Vagina (tissue), 2 donors: ENCODE data around the gene ZNF117. TPM values are rescaled to one million over a fixed set of nuclear protein-coding genes. Genes with fewer than 3 reads are reported as not detected.
"Not testable (repeated sequence)": the region's sequence is repeated elsewhere in the genome, so short reads cannot be mapped to it uniquely, and the experiment has no call there.

Experiments
- DNase-seq, 2 donors: peaks; one replicate each; pipeline ENCODE4 v3.0.0-alpha.2; 2017; ENCODE audit errors: extremely low spot score in 2 of 2
- H3K27ac ChIP-seq: fragments of 200-600 bp; sonication (generic); one replicate; pipeline ENCODE4 v1.5.1; 2019
- H3K27me3 ChIP-seq: fragments of 200-600 bp; sonication (generic); one replicate; pipeline ENCODE4 v1.5.1; 2019
- H3K36me3 ChIP-seq, 2 donors: fragments of 200-600 bp; sonication (generic); one replicate each; pipeline ENCODE4 v1.5.1; 2017 to 2019
- H3K4me1 ChIP-seq: fragments of 200-600 bp; sonication (generic); one replicate; pipeline ENCODE4 v1.5.1; 2019
- H3K4me3 ChIP-seq, 2 donors: fragments of 200-600 bp; sonication (generic); 1 replicate in 1 of 2; 2 replicates in 1 of 2; pipeline ENCODE4 v1.5.1; 2016 to 2019
- H3K9me3 ChIP-seq: fragments of 200-600 bp; sonication (generic); one replicate; pipeline ENCODE4 v1.5.1; 2019
- POLR2A ChIP-seq, 2 donors: fragments of 450-650 bp; IDR thresholded peaks; one replicate each; pipeline ENCODE4 v1.6.1; 2017; ENCODE audit warnings: antibody characterized with exemption in 2 of 2, mild to moderate bottlenecking in 2 of 2, moderate library complexity in 2 of 2
- POLR2AphosphoS5 ChIP-seq, 2 donors: sonication (generic); formaldehyde crosslinking; IDR thresholded peaks; one replicate each; pipeline ENCODE4 v1.9.0; 2017; ENCODE audit warnings: antibody characterized with exemption in 2 of 2, mild to moderate bottlenecking in 2 of 2, low read depth in 1 of 2; ENCODE audit not compliant: insufficient read depth in 1 of 2
- intact Hi-C: fragments of 100-400 bp; cut with DNase I; formaldehyde crosslinking; loops from one replicate; pipeline ENCODE4 v1.15.1; 2023
- total RNA-seq: library from RNA; depleted of rRNA; stranded (reverse); fragments of >200 nt; gene quantifications from one replicate; pipeline ENCODE4 v1.2.3, GENCODE V29; 2016
- TF ChIP-seq, protein P1 (sequence below), 3 experiments: fragments of 450-650 bp in 2 of 3; fragments of 200-600 bp in 1 of 3; sonication (generic) in 1 of 3; IDR thresholded peaks; one replicate each; pipeline ENCODE4 v1.5.1; 2017 to 2019; ENCODE audit warnings: antibody characterized with exemption in 3 of 3, mild to moderate bottlenecking in 2 of 3, moderate library complexity in 2 of 3

Gene ZNF117
- total RNA-seq, 1 donor from 2014 or later = 18.2 TPM

GRCh38 chr7:65007036-65007435, 16.2 kb upstream of the ZNF117 start:
- peak overlapping the region; percentile 54 to 81 for H3K4me3 ChIP-seq
- intact Hi-C loops = not testable (repeated sequence)

GRCh38 chr7:65006094-65006992, 15.5 kb upstream of the ZNF117 start, which contains the start of gene ERV3-1:
TSS of gene ERV3-1 (minus strand) at chr7:65006687. CDS start at chr7:64993026, 13,661 bp downstream.
- H3K4me3 ChIP-seq = peak within 1 kb of the TSS; percentile 54 to 81
- peak within 1 kb of the TSS; percentile 75 for H3K27ac ChIP-seq
- no peaks in the 10 kb centered on the region for H3K27me3 ChIP-seq
- DNase-seq = peak; percentile 97 to 98
- H3K9me3 ChIP-seq = no peaks in the 10 kb centered on the region
- peaks cover 0 to 3% of the 10 kb centered on the region in 2 donors for H3K36me3 ChIP-seq
- peaks cover 45% of the 10 kb centered on the region for H3K4me1 ChIP-seq
- peak in 1 of 2 donors; percentile 89 for TF ChIP-seq POLR2A (IDR thresholded peaks at IDR 0.05)
- TF ChIP-seq POLR2AphosphoS5 (IDR thresholded peaks at IDR 0.05; ENCODE audit: insufficient read depth in 1 of 2, low read depth in 1 of 2) = peak; percentile 78 to 97
- TF ChIP-seq, protein P1, sequence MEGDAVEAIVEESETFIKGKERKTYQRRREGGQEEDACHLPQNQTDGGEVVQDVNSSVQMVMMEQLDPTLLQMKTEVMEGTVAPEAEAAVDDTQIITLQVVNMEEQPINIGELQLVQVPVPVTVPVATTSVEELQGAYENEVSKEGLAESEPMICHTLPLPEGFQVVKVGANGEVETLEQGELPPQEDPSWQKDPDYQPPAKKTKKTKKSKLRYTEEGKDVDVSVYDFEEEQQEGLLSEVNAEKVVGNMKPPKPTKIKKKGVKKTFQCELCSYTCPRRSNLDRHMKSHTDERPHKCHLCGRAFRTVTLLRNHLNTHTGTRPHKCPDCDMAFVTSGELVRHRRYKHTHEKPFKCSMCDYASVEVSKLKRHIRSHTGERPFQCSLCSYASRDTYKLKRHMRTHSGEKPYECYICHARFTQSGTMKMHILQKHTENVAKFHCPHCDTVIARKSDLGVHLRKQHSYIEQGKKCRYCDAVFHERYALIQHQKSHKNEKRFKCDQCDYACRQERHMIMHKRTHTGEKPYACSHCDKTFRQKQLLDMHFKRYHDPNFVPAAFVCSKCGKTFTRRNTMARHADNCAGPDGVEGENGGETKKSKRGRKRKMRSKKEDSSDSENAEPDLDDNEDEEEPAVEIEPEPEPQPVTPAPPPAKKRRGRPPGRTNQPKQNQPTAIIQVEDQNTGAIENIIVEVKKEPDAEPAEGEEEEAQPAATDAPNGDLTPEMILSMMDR (IDR thresholded peaks at IDR 0.05) = no peak
- intact Hi-C loops = no loop called here

More at GRCh38 chr7:65007036-65007435, 16.2 kb upstream of the ZNF117 start:
- not testable (repeated sequence) for H3K36me3 ChIP-seq, H3K27me3 ChIP-seq, H3K9me3 ChIP-seq, DNase-seq
- peak overlapping the region; percentile 75 for H3K27ac ChIP-seq
- peaks cover 43% of the 10 kb centered on the region for H3K4me1 ChIP-seq

DNA sequence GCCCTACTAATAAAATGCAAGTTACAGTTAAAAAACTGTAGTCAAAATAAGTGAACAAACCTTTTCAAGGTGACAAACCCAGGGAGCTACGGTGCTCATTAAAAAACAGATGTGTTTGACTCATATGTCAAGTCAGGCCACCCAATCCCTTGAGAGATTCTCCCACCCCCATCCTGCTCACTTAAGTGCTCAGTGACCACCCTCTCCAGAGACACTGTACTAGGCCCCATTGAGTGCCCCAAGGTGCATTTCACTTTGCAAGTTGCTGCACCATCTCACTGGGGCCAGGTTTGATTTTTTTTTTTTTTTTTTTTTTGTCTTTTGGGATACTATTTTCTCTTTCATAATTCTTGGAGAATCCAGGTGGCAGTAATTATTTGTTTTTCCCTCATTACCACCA, 13.7 kb upstream of the ZNF117 start:
- TF ChIP-seq, protein P1 (IDR thresholded peaks at IDR 0.05) = no peak
- TF ChIP-seq POLR2A (IDR thresholded peaks at IDR 0.05) = no peak
- TF ChIP-seq POLR2AphosphoS5 (IDR thresholded peaks at IDR 0.05; ENCODE audit: insufficient read depth in 1 of 2, low read depth in 1 of 2) = no peak
- Histone ChIP-seq H3K27me3 (no peaks in the 10 kb centered on the region), H3K4me3 (no peak overlapping the region), H3K9me3 (no peaks in the 10 kb centered on the region), H3K27ac (no peak overlapping the region), H3K36me3 (peaks cover 0 to 12% of the 10 kb centered on the region in 2 donors), H3K4me1 (peaks cover 45% of the 10 kb centered on the region)
- intact Hi-C loops = no loop called here
- DNase-seq = no peak

DNA sequence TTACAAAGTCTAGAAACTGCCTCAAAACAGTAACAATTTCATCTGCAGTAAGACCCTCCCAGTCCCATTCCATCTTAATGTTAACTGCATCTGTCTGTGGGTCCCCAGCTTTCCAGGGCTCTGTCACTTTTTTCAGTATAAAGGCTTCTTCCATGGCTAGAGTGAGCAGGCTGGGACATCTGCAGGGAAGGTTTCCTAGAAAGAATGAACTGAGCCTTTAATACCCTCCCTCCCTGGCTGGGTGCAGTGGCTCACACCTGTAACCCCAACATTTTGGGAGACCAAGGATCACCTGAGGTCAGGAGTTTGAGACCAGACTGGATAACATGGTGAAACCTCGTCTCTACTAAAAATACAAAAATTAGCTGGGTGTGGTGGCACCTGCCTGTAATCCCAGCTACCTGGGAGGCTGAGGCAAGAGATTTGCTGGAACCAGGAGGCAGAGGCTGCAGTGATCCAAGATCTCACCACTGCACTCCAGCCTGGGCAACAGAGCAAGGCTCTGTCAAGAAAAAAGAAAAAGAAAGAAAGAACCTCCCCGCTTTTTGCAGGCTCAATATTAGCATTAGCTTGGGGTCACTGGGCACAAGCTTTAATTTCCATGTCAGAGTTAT, 12.2 kb upstream of the ZNF117 start:
- H3K4me3 ChIP-seq = no peak overlapping the region
- no peak overlapping the region for H3K27ac ChIP-seq
- TF ChIP-seq POLR2AphosphoS5 (IDR thresholded peaks at IDR 0.05; ENCODE audit: insufficient read depth in 1 of 2, low read depth in 1 of 2) (no peak), POLR2A (IDR thresholded peaks at IDR 0.05) (no peak)
- TF ChIP-seq, protein P1 (IDR thresholded peaks at IDR 0.05) = no peak
- H3K9me3 ChIP-seq = no peaks in the 10 kb centered on the region
- peaks cover 45% of the 10 kb centered on the region for H3K4me1 ChIP-seq
- intact Hi-C loops = no loop called here
- peaks cover 0 to 20% of the 10 kb centered on the region in 2 donors for H3K36me3 ChIP-seq
- no peaks in the 10 kb centered on the region for H3K27me3 ChIP-seq
- DNase-seq = no peak

DNA sequence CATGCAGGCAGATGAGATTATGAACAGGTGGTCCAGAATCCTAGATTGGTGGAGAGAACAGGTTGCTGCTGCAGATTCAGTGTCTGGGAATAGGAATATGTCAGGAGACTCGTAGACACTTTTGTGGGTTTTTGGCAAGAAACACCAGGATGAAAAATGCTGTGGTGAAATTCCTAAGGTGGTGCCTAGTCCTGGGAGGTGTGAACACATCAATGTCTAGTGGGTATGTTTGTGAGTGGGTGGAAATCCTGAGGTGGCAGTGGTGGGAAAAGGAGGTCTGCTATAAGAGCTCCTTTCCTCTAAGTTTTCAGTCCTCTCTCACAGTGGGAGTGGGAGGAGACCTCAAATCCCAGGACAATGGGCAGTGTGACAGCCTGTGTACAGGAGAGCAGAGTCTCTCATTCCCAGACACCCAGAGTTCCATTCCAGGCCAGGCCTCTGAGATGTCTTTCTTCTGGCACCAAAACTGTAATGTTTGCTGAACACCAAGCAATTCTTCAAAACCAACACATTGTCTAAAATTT, 10.5 kb upstream of the ZNF117 start:
- Histone ChIP-seq H3K9me3 (peaks cover 5% of the 10 kb centered on the region), H3K4me3 (no peak overlapping the region), H3K36me3 (peaks cover 0 to 20% of the 10 kb centered on the region in 2 donors), H3K27me3 (no peaks in the 10 kb centered on the region), H3K27ac (no peak overlapping the region), H3K4me1 (peaks cover 41% of the 10 kb centered on the region)
- intact Hi-C loops = no loop called here
- TF ChIP-seq POLR2AphosphoS5 (IDR thresholded peaks at IDR 0.05; ENCODE audit: insufficient read depth in 1 of 2, low read depth in 1 of 2) = no peak
- TF ChIP-seq, protein P1 (IDR thresholded peaks at IDR 0.05) = no peak
- TF ChIP-seq POLR2A (IDR thresholded peaks at IDR 0.05) = no peak
- no peak for DNase-seq
